ENCODE measurements around the gene ATXN8OS.
A peak's percentile ranks its signal among the peaks of the same experiment; 100 is the strongest.

ATXN8OS gene

GRCh38 chr13:70162141-70162540 is 54.5 kb downstream of the ATXN8OS start:
- in situ Hi-C loops (cut with HindIII; ENCODE audit: low pct_unique_long_range_greater_than_20kb, low sequenced_read_pairs): no loop called here
- DNase-seq (ENCODE audit: low read depth in 1 of 2, low spot score in 1 of 2): peak in 1 of 2 experiments; percentile 26

GRCh38 chr13:70170689-70171088 is 63.1 kb downstream of the ATXN8OS start:
- peak in 1 of 2 experiments; percentile 87 for DNase-seq (ENCODE audit: low read depth in 1 of 2, low spot score in 1 of 2)
- no peak for TF ChIP-seq JUND (IDR thresholded peaks at IDR 0.05; ENCODE audit: low read depth)
- in situ Hi-C loops (cut with HindIII; ENCODE audit: low pct_unique_long_range_greater_than_20kb, low sequenced_read_pairs): no loop called here

More at GRCh38 chr13:70162141-70162540, 54.5 kb downstream of the ATXN8OS start:
- TF ChIP-seq JUND (IDR thresholded peaks at IDR 0.05; ENCODE audit: low read depth): no peak

- peak in 1 of 2 experiments; percentile 50 for DNase-seq (ENCODE audit: low read depth in 1 of 2, low spot score in 1 of 2)
- in situ Hi-C loops (cut with HindIII; ENCODE audit: low pct_unique_long_range_greater_than_20kb, low sequenced_read_pairs): no loop called here
- no peak for TF ChIP-seq JUND (IDR thresholded peaks at IDR 0.05; ENCODE audit: low read depth)
Observed at GRCh38 chr13:70171151-70171550, 63.5 kb downstream of the ATXN8OS start.

- in situ Hi-C loops (cut with HindIII; ENCODE audit: low pct_unique_long_range_greater_than_20kb, low sequenced_read_pairs): no loop called here
- no peak for TF ChIP-seq JUND (IDR thresholded peaks at IDR 0.05; ENCODE audit: low read depth)
- no peak for DNase-seq (ENCODE audit: low read depth in 1 of 2, low spot score in 1 of 2)
Observed at GRCh38 chr13:70172946-70173597, 65.4 kb downstream of the ATXN8OS start.

GRCh38 chr13:70173598-70173959 is 66.0 kb downstream of the ATXN8OS start:
- no peak for TF ChIP-seq JUND (IDR thresholded peaks at IDR 0.05; ENCODE audit: low read depth)
- no peak for DNase-seq (ENCODE audit: low read depth in 1 of 2, low spot score in 1 of 2)
- in situ Hi-C loops (cut with HindIII; ENCODE audit: low pct_unique_long_range_greater_than_20kb, low sequenced_read_pairs): no loop called here

GRCh38 chr13:70178346-70178745 is 70.7 kb downstream of the ATXN8OS start:
- TF ChIP-seq JUND (IDR thresholded peaks at IDR 0.05; ENCODE audit: low read depth): no peak
- in situ Hi-C loops (cut with HindIII; ENCODE audit: low pct_unique_long_range_greater_than_20kb, low sequenced_read_pairs): no loop called here
- no peak for DNase-seq (ENCODE audit: low read depth in 1 of 2, low spot score in 1 of 2)

All from T47D (cell line).